Middle frontal gyrus (tissue), 1 donor: ENCODE data around the gene TPCN2.
"Not testable (repeated sequence)": the region's sequence is repeated elsewhere in the genome, so short reads cannot be mapped to it uniquely, and the experiment has no call there.

Experiments
- DNase-seq: peaks from one replicate; pipeline ENCODE4 v3.0.0-alpha.2; 2015; ENCODE audit warnings: low spot score; ENCODE audit errors: extremely low spot score

The TPCN2 gene

DNA sequence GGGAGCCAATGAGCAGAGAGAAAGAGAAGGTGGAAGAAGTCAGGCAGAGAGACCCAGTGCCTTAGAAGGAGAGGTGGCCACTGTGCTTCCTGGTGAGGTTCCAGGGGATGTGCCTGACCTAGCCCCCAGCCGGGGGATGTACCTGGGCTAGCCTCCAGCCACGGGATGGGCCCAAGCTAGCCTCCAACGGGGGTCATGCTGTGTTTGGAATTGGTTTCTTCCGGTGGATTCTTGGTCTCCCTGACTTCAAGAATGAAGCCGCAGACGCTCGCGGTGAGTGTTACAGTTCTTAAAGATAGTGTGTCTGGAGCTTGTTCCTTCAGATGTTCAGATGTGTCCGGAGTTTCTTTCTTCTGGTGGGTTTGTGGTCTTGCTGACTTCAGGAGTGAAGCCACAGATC is 100.1 kb downstream of the TPCN2 start:
- DNase-seq, result no peak

GRCh38 chr11:69149338-69150045 is 100.8 kb downstream of the TPCN2 start:
- not testable (repeated sequence) for DNase-seq

GRCh38 chr11:69150175-69150574 is 101.4 kb downstream of the TPCN2 start:
- DNase-seq, result no peak

DNA sequence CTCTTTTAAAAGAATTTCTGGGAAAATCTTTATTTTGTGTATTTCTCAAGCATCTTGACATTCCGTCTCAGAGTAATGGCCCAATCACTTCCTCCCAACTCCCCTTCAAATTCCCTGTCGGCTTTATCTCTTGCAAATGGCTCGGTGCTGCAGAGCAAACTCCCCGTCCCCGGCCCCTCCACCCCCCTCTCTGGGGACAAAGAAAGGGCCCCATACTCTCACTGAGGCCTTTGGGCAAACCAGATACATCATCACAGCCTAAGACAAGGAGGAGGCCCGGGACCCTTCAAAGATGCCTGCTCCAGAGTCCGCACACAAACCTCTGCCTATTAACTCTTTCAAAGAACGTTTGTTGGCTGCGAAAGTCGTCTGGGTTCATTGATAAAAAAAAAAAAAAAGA is 103.1 kb downstream of the TPCN2 start:
- DNase-seq, result no peak

GRCh38 chr11:69152733-69153421 is 104.1 kb downstream of the TPCN2 start:
- DNase-seq, result no peak

GRCh38 chr11:69153661-69154060 is 104.9 kb downstream of the TPCN2 start:
- DNase-seq, result no peak

- DNase-seq, result no peak
These were observed 105.6 kb downstream of the TPCN2 start for GRCh38 chr11:69154211-69154913.

- no peak for DNase-seq
These were observed 106.2 kb downstream of the TPCN2 start for GRCh38 chr11:69154938-69155301.

DNA sequence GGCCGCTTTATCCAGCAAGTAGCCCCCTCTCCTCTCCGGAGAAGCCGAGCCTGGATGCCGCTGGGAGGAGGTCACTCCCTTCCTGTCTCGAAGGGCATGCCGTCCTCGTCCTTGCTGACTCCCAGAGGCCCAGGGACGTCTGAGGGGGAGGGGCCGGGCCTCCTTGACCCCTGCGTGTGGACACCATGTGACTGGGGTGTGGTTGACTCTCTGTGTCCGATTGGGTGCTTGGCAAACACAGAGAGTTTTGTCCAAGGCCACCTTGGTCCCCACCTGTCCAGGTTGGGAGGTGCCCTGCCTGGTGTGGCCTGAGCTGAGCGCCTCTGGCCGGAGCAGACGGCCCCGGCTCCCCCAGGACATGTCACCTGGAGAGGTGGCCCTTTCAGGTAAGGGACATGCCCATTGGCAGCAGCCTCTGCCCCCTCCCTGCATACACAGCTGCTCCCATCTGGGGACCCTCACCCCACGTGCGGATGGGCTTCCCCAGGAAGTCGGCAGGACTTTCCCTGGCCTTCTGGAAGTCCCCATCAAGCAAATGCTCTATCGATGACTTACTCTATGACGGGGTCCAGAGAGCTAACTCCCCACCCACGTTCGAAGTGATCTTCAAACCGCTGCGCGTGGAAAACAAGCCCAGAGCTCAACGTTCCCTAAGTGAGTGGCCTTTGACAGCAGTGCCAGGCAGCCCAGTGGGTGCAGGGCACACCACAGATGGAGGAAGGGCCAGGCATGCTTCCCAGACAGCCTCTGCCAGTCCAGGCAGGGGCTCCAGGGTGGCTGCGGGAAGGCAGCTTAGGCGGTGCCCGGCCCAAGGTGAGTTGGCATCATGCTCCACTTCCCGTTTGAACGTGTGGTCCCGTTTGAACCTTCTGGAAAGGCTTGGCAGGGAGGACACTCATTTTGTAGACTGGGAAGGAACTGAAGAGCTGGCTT is 106.8 kb downstream of the TPCN2 start, which contains the start of gene SMIM38:
Gene SMIM38, plus strand, starts transcription at position 634 of the 933 bp plus-strand sequence. CDS start 1,912 bp downstream, outside the sequence.
- DNase-seq, result no peak

- no peak for DNase-seq
These were observed 107.5 kb downstream of the TPCN2 start for GRCh38 chr11:69156235-69156639.

DNA sequence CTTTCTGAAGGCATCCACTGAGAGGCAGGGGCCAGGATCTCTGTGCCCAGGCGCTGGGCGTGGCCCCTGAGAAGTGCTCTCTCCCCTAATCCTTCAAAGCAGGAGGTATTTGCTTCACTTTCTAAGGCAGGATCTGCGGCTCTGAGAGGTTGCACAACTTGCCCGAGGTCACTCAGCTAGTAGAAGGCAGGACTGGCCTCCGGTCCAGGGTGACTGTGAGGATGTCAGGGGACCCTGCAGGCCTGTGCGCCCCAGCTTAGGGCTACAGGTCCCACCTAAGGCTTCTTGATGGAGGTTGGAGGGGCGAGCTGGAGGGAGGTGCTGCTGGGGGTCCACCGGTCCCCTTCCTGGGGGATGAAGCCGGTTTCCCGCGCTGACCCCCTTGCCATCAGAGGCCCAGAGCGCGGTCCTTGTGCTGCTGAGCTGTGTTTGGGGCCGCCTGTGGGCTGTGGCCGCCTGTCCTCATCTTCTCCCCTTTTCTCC is 108.0 kb downstream of the TPCN2 start:
- no peak for DNase-seq

DNA sequence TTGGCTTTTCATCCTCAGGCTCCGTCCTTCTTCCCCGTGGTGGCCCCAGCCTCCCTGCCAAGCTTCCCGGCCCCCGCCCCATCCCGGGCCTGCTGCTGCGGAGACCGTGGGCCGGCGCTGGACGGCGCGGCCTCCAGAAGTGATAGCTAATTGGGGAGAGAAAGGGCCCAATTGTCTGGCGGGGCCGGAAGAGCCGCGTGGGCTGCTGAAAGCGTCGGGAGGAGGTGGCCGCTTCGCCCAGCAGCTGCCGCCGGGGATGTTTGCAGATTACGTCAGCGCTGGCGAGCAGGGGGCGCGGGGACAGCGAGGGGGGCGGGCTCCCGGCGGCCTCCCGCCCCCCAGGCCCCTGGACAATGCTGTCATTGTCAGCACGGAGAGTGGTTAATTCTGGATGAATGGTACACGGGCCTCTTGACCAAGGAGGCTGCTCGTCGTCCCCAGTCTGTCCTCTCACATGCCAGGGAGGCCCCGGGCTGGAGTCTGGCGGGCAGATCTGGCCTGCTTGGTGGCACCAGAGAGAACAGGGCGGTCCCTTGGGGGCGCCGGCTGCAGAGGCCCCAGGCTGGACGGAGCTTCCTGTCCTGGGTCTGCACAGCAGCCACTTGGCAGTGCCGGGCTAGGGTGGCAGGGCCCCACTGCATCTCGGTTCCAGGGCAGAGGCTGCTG is 108.6 kb downstream of the TPCN2 start:
- peak; percentile 73 for DNase-seq

GRCh38 chr11:69157822-69158231 is 109.1 kb downstream of the TPCN2 start:
- DNase-seq, result no peak

DNA sequence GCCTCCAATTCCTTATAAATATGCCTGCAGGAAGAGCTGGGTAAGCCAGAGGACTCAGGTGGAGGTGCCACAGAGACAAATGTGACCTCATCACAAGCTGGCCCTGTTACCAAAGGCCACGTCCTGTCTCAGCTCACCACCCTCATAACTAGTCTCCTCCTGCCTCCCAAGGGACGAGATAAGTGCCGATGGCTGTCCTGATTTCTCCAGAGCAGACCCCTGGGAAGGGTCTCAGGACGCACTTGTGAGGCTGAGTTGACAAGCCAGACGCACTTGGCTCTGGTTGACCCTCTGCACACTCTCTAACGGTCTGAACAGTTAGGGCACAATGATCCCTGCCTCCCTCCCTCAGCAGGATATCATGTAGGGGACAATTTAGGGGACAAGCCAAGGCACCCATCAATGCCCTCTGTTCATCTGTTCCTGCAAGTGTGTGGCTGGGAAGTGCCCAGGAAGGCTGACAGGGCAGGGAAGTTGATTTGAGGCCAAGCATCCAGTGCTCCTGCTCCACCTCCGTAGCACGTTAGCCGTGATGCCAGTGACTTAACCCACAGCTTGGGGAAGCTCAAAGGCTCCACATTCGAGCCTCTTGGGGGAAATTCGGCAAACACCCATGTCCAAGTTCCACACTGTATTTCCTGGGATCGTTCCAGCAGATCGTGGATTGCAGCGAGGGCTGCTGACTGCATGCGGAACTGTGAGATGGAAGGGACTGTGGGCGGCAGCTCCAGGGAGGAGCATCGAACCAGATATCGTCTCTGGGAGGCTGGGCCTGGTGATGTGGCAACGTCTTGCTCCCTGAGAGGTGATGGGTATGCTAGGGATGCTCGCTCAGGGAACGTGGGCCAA is 109.8 kb downstream of the TPCN2 start:
- no peak for DNase-seq

- no peak for DNase-seq
These were observed 110.6 kb downstream of the TPCN2 start for GRCh38 chr11:69159150-69159852.

- DNase-seq, result no peak
These were observed 111.8 kb downstream of the TPCN2 start for GRCh38 chr11:69160296-69161116.

DNA sequence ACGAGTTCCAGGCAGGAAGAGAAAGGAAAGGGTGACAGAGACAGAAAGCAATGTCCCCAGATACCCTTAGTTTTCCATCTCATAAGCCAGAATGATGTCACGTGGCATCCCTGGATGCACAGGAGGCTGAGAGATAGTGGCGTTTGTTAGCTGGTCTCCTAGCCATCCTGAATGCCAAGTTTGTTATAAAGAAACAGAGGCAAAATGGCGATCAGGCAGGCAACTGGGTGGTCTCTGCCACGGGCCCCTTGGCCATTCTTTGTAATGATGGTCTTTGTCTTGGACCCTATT is 112.3 kb downstream of the TPCN2 start:
- no peak for DNase-seq

GRCh38 chr11:69162505-69162904 is 113.8 kb downstream of the TPCN2 start:
- no peak for DNase-seq
